Mammary epithelial cell (primary cell): ENCODE measurements around the gene SORBS1.

Experiments used
- EZH2 ChIP-seq: IDR thresholded peaks from 2 replicates; pipeline ENCODE4 v1.6.1; 2012; ENCODE audit warnings: low read length, inconsistent platforms, borderline replicate concordance
- TF ChIP-seq, protein P1 (sequence below), 2 donors: IDR thresholded peaks in 1 of 2; conservative IDR thresholded peaks in 1 of 2; 2 replicates each; pipeline ENCODE4 v1.5.1; 2011 to 2012; ENCODE audit warnings: inconsistent platforms in 2 of 2, low read length in 2 of 2, mild to moderate bottlenecking in 2 of 2, control low read depth in 1 of 2, low read depth in 1 of 2; ENCODE audit not compliant: insufficient read depth in 1 of 2; ENCODE audit errors: extremely low read depth in 1 of 2

DNA sequence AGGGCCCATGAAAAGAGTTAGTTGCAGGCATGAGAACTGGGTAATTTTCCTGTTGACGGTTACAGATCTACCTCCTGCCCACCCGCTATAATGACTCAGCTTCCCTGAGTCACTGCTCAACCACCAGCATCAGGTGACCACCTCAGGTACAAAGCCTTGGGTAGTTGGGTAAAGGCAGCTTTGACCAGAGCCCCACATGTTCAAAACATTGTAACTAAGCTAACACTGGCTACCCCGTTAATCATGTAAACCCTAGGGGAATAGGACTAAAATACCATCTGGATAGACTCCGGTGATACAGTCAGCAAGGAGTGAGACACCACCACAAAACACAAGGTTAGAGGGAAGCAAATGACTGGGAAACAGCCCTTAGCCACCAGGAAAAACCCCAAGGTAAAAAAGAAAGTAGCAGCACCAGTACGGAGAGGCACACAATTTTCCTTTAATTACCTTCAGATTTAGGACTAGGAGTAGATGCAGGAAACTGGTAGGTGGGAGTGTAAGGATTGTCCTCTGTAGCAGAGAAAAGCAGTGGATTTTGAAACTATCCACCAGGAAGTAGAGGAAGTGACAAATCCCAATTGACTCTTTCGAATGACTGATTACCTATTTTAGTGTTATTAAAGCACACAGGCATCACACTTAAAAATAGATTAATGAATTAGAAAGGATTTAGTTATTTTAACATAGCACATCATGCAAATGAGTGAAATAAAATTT, 166.8 kb downstream of the SORBS1 start:
- TF ChIP-seq, protein P1, sequence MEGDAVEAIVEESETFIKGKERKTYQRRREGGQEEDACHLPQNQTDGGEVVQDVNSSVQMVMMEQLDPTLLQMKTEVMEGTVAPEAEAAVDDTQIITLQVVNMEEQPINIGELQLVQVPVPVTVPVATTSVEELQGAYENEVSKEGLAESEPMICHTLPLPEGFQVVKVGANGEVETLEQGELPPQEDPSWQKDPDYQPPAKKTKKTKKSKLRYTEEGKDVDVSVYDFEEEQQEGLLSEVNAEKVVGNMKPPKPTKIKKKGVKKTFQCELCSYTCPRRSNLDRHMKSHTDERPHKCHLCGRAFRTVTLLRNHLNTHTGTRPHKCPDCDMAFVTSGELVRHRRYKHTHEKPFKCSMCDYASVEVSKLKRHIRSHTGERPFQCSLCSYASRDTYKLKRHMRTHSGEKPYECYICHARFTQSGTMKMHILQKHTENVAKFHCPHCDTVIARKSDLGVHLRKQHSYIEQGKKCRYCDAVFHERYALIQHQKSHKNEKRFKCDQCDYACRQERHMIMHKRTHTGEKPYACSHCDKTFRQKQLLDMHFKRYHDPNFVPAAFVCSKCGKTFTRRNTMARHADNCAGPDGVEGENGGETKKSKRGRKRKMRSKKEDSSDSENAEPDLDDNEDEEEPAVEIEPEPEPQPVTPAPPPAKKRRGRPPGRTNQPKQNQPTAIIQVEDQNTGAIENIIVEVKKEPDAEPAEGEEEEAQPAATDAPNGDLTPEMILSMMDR (conservative IDR thresholded peaks at IDR 0.05 in 1 of 2, IDR thresholded peaks at IDR 0.05 in 1 of 2; ENCODE audit: extremely low read depth in 1 of 2, insufficient read depth in 1 of 2, low read depth in 1 of 2, low read length in 2 of 2) = no peak
- TF ChIP-seq EZH2 = no peak
